NK-92 (cell line): ENCODE data around the gene PHLPP2.

Source experiments
- DNase-seq: peaks from one replicate; lab custom pipeline; 2025; ENCODE audit not compliant: unreplicated experiment; lab: John Stamatoyannopoulos, UW

PHLPP2 gene

DNA sequence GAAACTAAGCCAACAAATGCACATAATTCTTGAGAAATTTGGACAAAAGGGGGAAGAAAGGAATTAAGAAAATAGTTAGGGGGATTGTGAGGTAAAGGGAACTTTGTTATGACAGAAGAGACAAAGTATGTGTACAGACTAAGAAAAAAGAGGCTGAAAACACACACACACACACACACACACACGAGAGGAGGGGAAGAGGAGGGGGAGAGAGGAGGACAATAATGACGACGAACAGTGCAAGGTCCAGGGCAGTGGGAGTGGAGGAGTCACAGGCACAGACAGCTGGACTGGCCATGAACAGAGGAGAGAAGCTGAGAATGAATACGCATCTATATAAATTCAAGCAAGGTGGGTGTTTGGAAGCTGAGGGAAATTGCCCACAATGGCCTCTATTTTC lies 54.0 kb downstream of the PHLPP2 start:
- DNase-seq = no peak

DNA sequence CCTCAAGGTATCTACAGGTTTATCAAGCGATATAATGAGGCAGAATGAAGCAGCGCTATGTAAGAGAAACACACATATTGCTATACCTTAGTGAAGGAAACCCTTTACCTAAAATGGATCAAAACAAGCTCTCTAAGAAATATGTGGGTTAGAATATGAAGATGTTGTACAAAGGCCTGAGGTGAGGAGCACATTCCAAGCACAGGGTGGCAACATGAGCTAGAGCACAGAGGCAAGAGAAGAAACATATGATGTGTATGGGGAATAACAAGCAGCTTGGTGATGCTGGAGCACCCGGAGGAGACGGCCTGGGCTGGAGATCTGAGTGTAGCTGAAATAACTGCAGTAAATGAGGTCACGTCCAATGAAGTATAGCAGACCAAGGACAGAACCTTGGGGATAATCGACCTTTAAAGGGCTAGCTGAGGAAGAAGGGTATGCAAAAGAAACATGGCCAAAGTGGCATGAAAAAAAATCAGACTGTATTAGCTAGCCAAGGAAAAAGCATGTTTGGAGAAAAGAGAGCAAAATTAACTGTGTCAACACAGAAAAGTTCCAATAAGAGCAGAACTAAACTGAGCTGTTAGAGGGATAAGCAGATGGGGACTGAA lies 54.5 kb downstream of the PHLPP2 start:
- DNase-seq = no peak

DNA sequence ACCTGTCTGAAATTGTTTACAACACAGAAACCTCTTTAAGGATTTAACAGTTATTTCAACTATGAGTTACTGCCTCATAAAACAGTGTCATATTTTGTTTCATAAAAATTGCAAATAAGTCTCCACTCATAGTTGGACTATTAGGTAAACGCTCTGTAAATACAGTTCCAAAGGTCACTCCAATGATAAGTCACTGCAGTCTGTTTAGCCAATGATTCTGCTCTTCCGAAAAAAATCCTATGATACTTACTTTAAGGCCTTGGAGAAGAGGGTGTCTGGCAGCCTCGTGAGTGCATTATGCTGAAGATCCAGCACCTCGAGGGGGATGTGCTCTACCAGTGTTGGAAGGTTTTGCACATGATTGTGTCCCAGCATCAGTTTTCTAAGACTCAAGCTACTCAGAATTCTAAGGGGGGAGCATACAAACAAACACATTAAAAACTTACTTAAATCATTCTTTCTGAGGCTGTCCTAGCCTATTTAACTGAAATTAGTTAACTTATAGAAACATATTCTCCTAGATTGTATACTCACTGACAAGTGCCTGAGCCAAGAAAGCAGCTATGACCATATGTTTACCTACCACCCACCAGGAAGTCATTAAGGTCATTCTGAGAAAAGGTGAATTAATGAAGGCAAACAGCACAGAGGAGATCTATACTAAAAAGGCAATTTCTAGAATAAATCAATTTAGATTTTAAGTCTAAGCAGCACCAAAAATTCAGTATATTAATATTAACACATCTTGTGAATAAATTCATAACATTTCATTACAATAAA lies 57.4 kb downstream of the PHLPP2 start:
- no peak for DNase-seq

GRCh38 chr16:71666264-71666663 lies 58.2 kb downstream of the PHLPP2 start:
- DNase-seq = no peak

GRCh38 chr16:71659471-71659870 lies 65.0 kb downstream of the PHLPP2 start:
- no peak for DNase-seq

DNA sequence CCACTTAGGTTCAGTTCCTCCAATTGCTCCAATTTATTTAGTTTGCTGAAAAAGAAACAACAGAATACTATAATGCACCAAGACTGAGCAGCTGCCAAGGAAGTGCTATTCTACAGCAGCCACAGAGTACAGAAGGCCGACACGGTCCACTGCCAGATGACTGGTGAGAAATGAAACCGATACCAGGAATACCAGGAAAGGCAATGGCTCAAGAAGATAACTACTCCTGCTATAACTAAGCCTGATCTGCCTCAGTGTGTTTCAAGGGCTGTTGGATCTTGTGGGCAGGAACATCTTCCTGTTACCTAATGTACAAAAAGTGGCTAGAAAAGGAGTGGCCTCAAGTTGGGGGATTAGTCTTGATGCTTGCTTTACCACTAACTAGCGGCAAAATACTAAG lies 65.7 kb downstream of the PHLPP2 start:
- no peak for DNase-seq

- DNase-seq = no peak
Observed at GRCh38 chr16:71649704-71650103, 74.8 kb downstream of the PHLPP2 start.

DNA sequence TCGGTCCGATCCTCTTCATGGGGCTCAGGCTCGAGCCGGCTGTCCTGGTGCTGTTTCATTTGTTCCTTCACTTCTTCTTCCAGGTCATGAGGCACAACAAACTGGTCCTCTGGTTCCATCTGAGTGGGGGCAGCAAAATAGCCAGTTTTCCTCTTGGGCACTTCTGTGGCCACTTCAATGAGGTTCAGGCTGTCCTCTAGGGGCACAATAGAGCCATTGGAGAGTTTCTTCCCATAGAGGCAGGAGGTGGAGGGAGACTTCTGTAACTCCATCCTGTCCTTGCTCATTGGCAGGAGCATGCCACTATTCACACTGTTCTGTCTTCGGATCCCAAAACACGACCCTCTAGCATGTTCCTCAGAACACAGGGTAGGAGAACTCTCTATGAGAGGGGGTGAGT lies 75.6 kb downstream of the PHLPP2 start:
- DNase-seq = no peak

GRCh38 chr16:71648162-71648561 lies 76.3 kb downstream of the PHLPP2 start:
- DNase-seq = no peak

- DNase-seq = no peak
Observed at GRCh38 chr16:71647391-71647790, 77.1 kb downstream of the PHLPP2 start.

GRCh38 chr16:71645450-71645849 lies 79.1 kb downstream of the PHLPP2 start:
- no peak for DNase-seq

DNA sequence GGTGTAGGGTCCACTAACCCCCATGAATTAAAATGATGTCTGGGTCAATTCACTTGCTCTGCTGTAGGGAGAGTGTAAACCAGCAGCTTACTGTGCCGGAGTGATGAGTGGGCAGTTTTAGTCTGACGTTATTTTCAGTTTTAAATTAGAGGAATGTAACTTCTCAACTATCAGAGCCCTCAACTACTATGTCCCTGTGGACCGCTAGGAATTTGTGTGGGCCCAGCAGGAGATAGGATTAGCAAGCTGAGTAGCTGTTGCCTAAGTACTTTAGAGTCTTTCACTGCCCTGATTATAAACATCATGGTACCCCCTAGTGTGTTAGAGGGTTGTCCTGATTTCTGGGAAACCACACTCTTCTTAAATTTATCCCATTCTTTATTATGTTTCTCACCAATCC lies 87.1 kb downstream of the PHLPP2 start:
- no peak for DNase-seq

- DNase-seq = no peak
Observed at GRCh38 chr16:71635632-71636031, 88.9 kb downstream of the PHLPP2 start.

DNA sequence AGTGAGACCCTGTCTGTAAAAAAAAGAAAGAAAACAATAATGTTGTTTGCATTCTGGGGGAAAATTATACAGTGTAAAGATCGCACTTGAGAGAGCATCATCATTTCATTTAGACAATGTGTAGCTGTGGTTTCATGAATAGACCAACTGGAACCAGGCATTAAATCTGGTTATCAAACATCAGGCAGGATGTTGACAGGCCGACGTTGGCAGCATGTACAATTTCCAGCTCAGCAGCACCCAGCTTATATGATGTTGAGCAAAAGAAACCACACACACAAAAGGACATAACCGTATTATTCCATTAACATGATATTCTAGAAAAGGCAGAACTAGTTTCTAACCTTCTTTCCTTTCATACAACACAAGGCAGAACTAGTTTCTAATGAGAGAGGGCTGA lies 92.7 kb downstream of the PHLPP2 start:
- no peak for DNase-seq

- DNase-seq = no peak
Observed at GRCh38 chr16:71630808-71631207, 93.7 kb downstream of the PHLPP2 start.

- DNase-seq = no peak
Observed at GRCh38 chr16:71629278-71630016, 95.1 kb downstream of the PHLPP2 start.

DNA sequence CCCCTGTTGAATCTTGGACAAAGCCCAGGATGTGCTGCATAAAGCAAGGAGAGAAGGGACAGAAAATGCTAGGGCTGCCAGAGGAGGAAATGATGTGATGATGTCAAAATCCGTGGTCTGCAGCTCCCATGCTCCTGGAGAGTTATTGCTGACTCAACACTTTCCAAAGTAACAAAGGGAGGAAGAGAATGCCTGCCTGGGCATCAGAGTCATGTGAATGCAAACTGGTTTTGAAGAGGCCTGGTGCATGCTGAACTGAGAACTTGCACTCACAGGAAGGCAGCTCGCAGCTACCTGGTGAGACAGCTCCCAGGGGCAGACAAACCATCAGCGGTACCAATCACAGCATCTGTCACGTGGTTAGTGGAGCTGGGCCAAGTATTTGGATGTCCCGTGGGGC lies 95.7 kb downstream of the PHLPP2 start:
- DNase-seq = no peak

GRCh38 chr16:71627731-71628181 lies 96.7 kb downstream of the PHLPP2 start:
- DNase-seq = no peak

DNA sequence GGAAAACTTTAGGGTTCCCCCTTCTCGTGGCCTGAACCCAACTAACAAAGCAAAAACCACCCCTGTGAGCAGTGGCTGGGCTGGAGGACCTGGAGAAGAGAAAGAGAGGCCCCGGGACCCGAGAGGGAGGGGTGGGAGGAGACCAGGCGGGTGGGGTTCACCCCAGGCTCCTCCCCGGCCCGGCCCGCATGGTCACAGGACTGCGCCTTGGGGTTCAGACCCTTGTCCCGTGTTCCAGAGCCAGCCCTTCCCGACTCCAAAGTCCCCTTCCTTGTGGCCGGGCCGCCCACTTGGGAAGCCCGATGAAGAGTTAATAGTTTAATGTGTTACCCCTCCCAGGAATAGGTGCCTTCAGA lies 97.7 kb downstream of the PHLPP2 start:
- no peak for DNase-seq

GRCh38 chr16:71626018-71626857 lies 98.3 kb downstream of the PHLPP2 start, which contains the start of gene MARVELD3:
TSS of gene MARVELD3 (plus strand) at chr16:71626184. CDS start at chr16:71626230, 46 bp downstream.
- no peak for DNase-seq
